Subcutaneous abdominal adipose tissue (tissue), 5 donors: ENCODE results near the gene ZNF302.

Source experiments
- H3K27ac ChIP-seq: one replicate; pipeline ENCODE4 v1.7.0; 2013; ENCODE audit warnings: low read depth, mild to moderate bottlenecking, inconsistent platforms, low read length, moderate library complexity
- H3K27me3 ChIP-seq, 5 donors: one replicate each; pipeline ENCODE4 v1.7.0; 2013; ENCODE audit warnings: low read length in 5 of 5, inconsistent platforms in 1 of 5; ENCODE audit not compliant: control insufficient read depth in 5 of 5, insufficient read depth in 4 of 5
- H3K36me3 ChIP-seq, 5 donors: one replicate each; pipeline ENCODE4 v1.7.0; 2013; ENCODE audit warnings: low read length in 5 of 5; ENCODE audit not compliant: control insufficient read depth in 5 of 5, insufficient read depth in 5 of 5
- H3K4me1 ChIP-seq, 5 donors: one replicate each; pipeline ENCODE4 v1.7.0; 2013; ENCODE audit warnings: low read length in 5 of 5, mild to moderate bottlenecking in 3 of 5, moderate library complexity in 1 of 5; ENCODE audit not compliant: control insufficient read depth in 5 of 5, insufficient read depth in 5 of 5
- H3K4me3 ChIP-seq, 5 donors: one replicate each; pipeline ENCODE4 v1.7.0; 2013; ENCODE audit warnings: low read length in 5 of 5, low read depth in 1 of 5
- H3K9ac ChIP-seq, 5 donors: one replicate each; pipeline ENCODE4 v1.7.0; 2013; ENCODE audit warnings: low read length in 5 of 5, mild to moderate bottlenecking in 4 of 5, moderate library complexity in 3 of 5
- H3K9me3 ChIP-seq, 5 donors: one replicate each; pipeline ENCODE4 v1.7.0; 2013; ENCODE audit warnings: low read length in 5 of 5; ENCODE audit not compliant: control insufficient read depth in 5 of 5
- donor health status: healthy.
- donor health status: healthy.
- donor health status: healthy.
- donor health status: healthy.
- donor health status: healthy.

ZNF302 gene

GRCh38 chr19:34677386-34678084, at the start of gene ZNF302:
Gene ZNF302 (plus strand): TSS chr19:34677678. CDS start chr19:34678805, 1,127 bp downstream.
- H3K9ac ChIP-seq = peak within 1 kb of the TSS; percentile 93 to 98 (median 97)
- peak within 1 kb of the TSS; percentile 73 to 99 (median 82) for H3K4me3 ChIP-seq
- H3K27ac ChIP-seq = peak within 1 kb of the TSS; percentile 98
- peaks cover 11 to 26% (median 14%) of the 10 kb centered on the region in 5 donors for H3K9me3 ChIP-seq
- peaks cover 2 to 26% (median 19%) of the 10 kb centered on the region in 5 donors for H3K4me1 ChIP-seq
- H3K27me3 ChIP-seq = no peaks in the 10 kb centered on the region
- peaks cover 22 to 37% (median 33%) of the 10 kb centered on the region in 5 donors for H3K36me3 ChIP-seq

- Histone ChIP-seq H3K4me1 (peaks cover 0 to 10% (median 0%) of the 10 kb centered on the region in 5 donors), H3K9me3 (peaks cover 14 to 21% (median 16%) of the 10 kb centered on the region in 5 donors), H3K36me3 (peaks cover 0 to 5% (median 0%) of the 10 kb centered on the region in 5 donors), H3K9ac (no peak overlapping the region), H3K4me3 (no peak overlapping the region), H3K27me3 (peaks cover 0 to 4% (median 0%) of the 10 kb centered on the region in 5 donors), H3K27ac (no peak overlapping the region)
Observed at GRCh38 chr19:34633802-34634201, 43.7 kb upstream of the ZNF302 start.

DNA sequence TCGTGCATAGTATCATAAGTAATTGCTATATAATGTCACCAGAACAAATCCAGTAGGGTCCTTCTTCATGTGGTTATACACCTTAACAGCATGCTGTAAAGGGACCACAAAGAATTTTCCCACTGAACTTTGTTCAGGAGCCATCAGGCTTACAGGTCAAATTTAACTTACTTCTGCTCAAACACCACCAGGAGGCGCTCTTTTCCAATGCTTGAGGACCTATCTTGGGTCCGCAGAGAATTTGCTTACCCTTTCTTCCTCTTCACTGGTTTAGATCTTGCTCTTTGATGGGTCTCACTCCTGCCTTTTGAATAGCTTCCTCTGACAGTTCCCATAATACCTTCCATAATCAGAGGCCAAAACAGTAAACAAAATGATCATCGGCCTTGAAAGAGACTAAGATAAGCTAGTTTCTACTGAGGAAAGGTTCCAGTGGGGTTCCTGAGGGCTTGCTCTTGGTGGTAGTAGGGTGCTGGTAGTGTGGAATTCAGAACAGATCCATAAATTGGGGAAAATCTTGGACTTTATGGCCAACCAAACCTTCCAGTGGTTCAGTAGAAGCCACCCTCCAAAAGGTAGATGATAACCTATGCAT, 37.9 kb upstream of the ZNF302 start:
- H3K27me3 ChIP-seq = peaks cover 0 to 4% (median 0%) of the 10 kb centered on the region in 5 donors
- H3K4me3 ChIP-seq = no peak overlapping the region
- H3K27ac ChIP-seq = no peak overlapping the region
- H3K4me1 ChIP-seq = peaks cover 0 to 10% (median 0%) of the 10 kb centered on the region in 5 donors
- no peak overlapping the region for H3K9ac ChIP-seq
- H3K9me3 ChIP-seq = peaks cover 7 to 15% (median 12%) of the 10 kb centered on the region in 5 donors
- peaks cover 0 to 5% (median 0%) of the 10 kb centered on the region in 5 donors for H3K36me3 ChIP-seq

DNA sequence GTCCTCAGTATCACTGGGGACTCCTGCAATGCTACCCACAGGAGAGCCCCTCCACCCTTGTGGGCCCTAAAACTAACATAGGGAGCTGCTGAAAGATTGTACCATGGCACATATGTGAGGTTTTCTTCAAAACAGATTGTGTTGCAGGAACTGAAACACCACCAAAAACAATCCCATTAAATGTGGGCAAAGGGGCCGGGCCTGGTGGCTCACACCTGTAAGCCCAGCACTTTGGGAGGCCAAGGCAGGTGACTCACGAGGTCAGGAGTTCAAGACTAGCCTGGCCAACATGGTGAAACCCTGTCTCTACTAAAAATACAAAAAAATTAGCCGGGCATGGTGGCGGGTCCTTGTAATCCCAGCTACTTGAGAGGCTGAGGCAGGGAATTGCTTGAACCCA, 35.2 kb upstream of the ZNF302 start:
- H3K4me3 ChIP-seq = no peak overlapping the region
- H3K4me1 ChIP-seq = peaks cover 0 to 13% (median 7%) of the 10 kb centered on the region in 5 donors
- no peak overlapping the region for H3K27ac ChIP-seq
- H3K9me3 ChIP-seq = no peaks in the 10 kb centered on the region
- H3K27me3 ChIP-seq = no peaks in the 10 kb centered on the region
- no peak overlapping the region for H3K9ac ChIP-seq
- H3K36me3 ChIP-seq = no peaks in the 10 kb centered on the region

DNA sequence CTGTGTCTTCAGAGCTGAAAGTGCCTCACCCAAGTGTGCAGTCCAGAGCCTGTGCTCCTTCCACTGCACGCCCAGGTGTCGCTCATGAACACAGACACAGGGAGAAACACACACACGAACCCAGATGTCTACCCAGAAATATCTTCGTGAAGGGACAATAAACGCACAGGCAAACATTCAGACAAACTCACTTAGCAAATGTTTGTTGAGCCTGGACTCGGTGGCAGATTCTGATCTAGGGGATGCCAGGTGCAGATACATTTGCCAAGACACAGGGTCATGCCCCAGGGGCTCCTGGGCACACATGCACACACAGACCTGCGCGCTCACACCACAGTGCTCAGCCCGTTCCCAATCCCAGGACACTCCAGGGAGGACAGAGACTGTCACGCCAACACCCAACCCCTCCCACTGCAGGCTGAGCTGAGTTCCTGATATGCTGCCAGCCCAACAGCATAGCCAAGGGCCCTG, 32.5 kb upstream of the ZNF302 start:
- Histone ChIP-seq H3K36me3 (no peaks in the 10 kb centered on the region), H3K27ac (no peak overlapping the region), H3K9ac (peak overlapping the region in 1 of 5 donors; percentile 13), H3K27me3 (no peaks in the 10 kb centered on the region), H3K4me1 (peaks cover 0 to 13% (median 7%) of the 10 kb centered on the region in 5 donors), H3K9me3 (no peaks in the 10 kb centered on the region), H3K4me3 (no peak overlapping the region)

DNA sequence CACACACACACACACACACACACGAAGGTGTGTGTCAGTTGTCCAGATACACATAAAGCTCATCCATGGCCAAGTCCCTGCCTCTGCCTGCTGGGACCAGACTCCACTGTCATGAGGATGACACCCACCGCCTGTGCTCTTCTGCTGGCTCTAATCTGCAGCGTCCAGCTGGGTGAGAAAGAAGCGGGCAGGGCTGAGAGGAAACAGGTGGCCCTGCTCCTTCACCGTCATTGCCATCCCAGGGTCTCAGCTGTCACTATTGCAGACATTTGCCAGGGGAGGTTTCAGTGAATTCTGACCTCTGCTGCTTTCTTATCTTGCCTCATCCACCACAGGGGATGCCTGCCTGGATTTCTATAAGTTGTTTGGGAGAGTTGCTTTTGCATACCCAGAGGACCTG, 31.9 kb upstream of the ZNF302 start:
- Histone ChIP-seq H3K9me3 (no peaks in the 10 kb centered on the region), H3K4me3 (no peak overlapping the region), H3K36me3 (no peaks in the 10 kb centered on the region), H3K4me1 (peaks cover 0 to 13% (median 7%) of the 10 kb centered on the region in 5 donors), H3K9ac (no peak overlapping the region), H3K27me3 (no peaks in the 10 kb centered on the region), H3K27ac (no peak overlapping the region)

GRCh38 chr19:34649886-34650543, 27.5 kb upstream of the ZNF302 start:
- Histone ChIP-seq H3K36me3 (no peaks in the 10 kb centered on the region), H3K27me3 (no peaks in the 10 kb centered on the region), H3K4me1 (peaks cover 0 to 6% (median 5%) of the 10 kb centered on the region in 5 donors), H3K9ac (no peak overlapping the region), H3K9me3 (peaks cover 0 to 3% (median 0%) of the 10 kb centered on the region in 5 donors), H3K27ac (no peak overlapping the region), H3K4me3 (no peak overlapping the region)

- Histone ChIP-seq H3K36me3 (no peaks in the 10 kb centered on the region), H3K27ac (no peak overlapping the region), H3K9ac (no peak overlapping the region), H3K9me3 (peaks cover 0 to 3% (median 0%) of the 10 kb centered on the region in 5 donors), H3K27me3 (no peaks in the 10 kb centered on the region), H3K4me3 (no peak overlapping the region), H3K4me1 (peaks cover 0 to 3% (median 0%) of the 10 kb centered on the region in 5 donors)
Observed at GRCh38 chr19:34651747-34652146, 25.7 kb upstream of the ZNF302 start.

DNA sequence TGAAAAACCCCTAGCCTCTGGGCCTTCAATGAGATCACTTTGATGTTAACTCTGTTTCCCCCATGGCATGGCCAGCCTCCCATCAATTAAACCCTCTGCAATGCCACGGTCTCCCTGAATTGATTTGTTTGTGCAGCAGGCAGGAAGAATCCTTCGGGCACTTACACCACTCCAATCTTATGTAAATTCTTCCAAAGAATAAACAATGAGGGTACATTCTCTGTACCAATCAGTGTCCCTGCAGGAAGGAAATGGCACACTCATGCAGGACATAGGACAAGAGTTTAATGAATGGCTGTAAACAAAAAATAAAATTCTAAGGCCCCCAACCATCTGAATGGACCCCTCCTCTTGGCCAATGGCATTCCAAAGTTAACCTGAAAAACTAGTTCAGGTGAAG, 22.7 kb upstream of the ZNF302 start:
- no peak overlapping the region for H3K9ac ChIP-seq
- no peaks in the 10 kb centered on the region for H3K36me3 ChIP-seq
- H3K9me3 ChIP-seq = peaks cover 0 to 3% (median 0%) of the 10 kb centered on the region in 5 donors
- peaks cover 0 to 3% (median 0%) of the 10 kb centered on the region in 5 donors for H3K4me1 ChIP-seq
- no peak overlapping the region for H3K4me3 ChIP-seq
- no peak overlapping the region for H3K27ac ChIP-seq
- no peaks in the 10 kb centered on the region for H3K27me3 ChIP-seq

DNA sequence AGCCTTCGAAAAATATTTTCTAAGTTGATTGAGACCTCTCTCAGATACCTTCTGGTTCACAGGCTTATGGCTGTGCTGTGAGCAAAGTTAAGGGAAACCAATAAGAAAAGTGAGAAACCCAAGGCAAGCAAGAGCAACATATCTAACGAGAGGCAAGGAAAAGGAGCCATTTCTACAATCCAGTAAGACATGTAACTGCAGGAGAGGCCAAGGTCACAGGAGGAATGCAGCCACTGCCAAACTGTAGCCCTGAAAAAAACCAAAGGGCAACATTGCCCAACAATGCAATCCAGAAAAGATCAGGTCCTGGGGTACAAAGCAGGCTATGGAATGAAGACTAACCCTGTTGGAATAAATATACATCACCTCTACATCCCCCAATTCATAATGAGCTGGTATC, 21.8 kb upstream of the ZNF302 start:
- Histone ChIP-seq H3K36me3 (no peaks in the 10 kb centered on the region), H3K27me3 (no peaks in the 10 kb centered on the region), H3K9me3 (peaks cover 0 to 3% (median 0%) of the 10 kb centered on the region in 5 donors), H3K27ac (no peak overlapping the region), H3K9ac (no peak overlapping the region), H3K4me1 (peaks cover 0 to 3% (median 0%) of the 10 kb centered on the region in 5 donors), H3K4me3 (no peak overlapping the region)
